Liver (tissue), 9 donors: ENCODE results near the gene CCDC91. TPM values are rescaled to one million over a fixed set of nuclear protein-coding genes. Genes with fewer than 3 reads are reported as not detected.

Experiments
- DNase-seq: peaks from one replicate; pipeline ENCODE4 v3.0.0-alpha.2; 2017; ENCODE audit warnings: low spot score
- H3K27ac ChIP-seq, 2 donors: one replicate each; pipeline ENCODE4 v1.7.0; 2013; ENCODE audit warnings: inconsistent platforms in 2 of 2, low read length in 2 of 2, control low read depth in 1 of 2, low read depth in 1 of 2, mild to moderate bottlenecking in 1 of 2
- H3K27me3 ChIP-seq, 4 donors: one replicate each; pipeline versions ENCODE4 v1.6.1 to v1.7.0; 2013; ENCODE audit warnings: low read length in 3 of 4, inconsistent platforms in 1 of 4, mild to moderate bottlenecking in 1 of 4, moderate library complexity in 1 of 4; ENCODE audit not compliant: control insufficient read depth in 4 of 4, insufficient read depth in 4 of 4
- H3K36me3 ChIP-seq, 4 donors: one replicate each; pipeline versions ENCODE4 v1.6.1 to v1.7.0; 2013; ENCODE audit warnings: low read length in 3 of 4, mild to moderate bottlenecking in 3 of 4, low read depth in 1 of 4, moderate library complexity in 1 of 4; ENCODE audit not compliant: control insufficient read depth in 4 of 4, insufficient read depth in 3 of 4
- H3K4me1 ChIP-seq, 4 donors: one replicate each; pipeline versions ENCODE4 v1.6.1 to v1.7.0; 2013; ENCODE audit warnings: low read length in 3 of 4, mild to moderate bottlenecking in 3 of 4, moderate library complexity in 1 of 4; ENCODE audit not compliant: control insufficient read depth in 4 of 4, insufficient read depth in 4 of 4
- H3K4me3 ChIP-seq, 3 donors: one replicate each; pipeline versions ENCODE4 v1.6.1 to v1.7.0; 2013; ENCODE audit warnings: low read length in 3 of 3, control low read depth in 1 of 3, low read depth in 1 of 3, mild to moderate bottlenecking in 1 of 3
- H3K9ac ChIP-seq, 2 donors: one replicate each; pipeline ENCODE4 v1.7.0; 2013; ENCODE audit warnings: low read length in 2 of 2, mild to moderate bottlenecking in 2 of 2, moderate library complexity in 2 of 2, control low read depth in 1 of 2, low read depth in 1 of 2
- H3K9me3 ChIP-seq, 4 donors: one replicate each; pipeline versions ENCODE4 v1.6.1 to v1.7.0; 2013; ENCODE audit warnings: low read length in 3 of 4; ENCODE audit not compliant: control insufficient read depth in 4 of 4
- ATF3 ChIP-seq: IDR thresholded peaks from 2 replicates; pipeline ENCODE4 v1.6.1; 2016; ENCODE audit warnings: antibody characterized with exemption
- EGR1 ChIP-seq, 2 donors: IDR thresholded peaks; 2 replicates each; pipeline ENCODE4 v1.6.1; 2016 to 2018; ENCODE audit warnings: antibody characterized with exemption in 2 of 2, low read depth in 2 of 2
- FOXA1 ChIP-seq: IDR thresholded peaks from 2 replicates; pipeline ENCODE4 v1.6.1; 2016; ENCODE audit warnings: antibody characterized with exemption
- GABPA ChIP-seq, 2 donors: IDR thresholded peaks in 1 of 2; conservative IDR thresholded peaks in 1 of 2; 2 replicates each; pipeline ENCODE4 v1.6.1; 2016; ENCODE audit warnings: antibody characterized with exemption in 2 of 2, mild to moderate bottlenecking in 1 of 2, moderate library complexity in 1 of 2
- HNF4A ChIP-seq, 2 donors: conservative IDR thresholded peaks; 2 replicates each; pipeline ENCODE4 v1.6.1; 2016; ENCODE audit warnings: antibody characterized with exemption in 2 of 2, mild to moderate bottlenecking in 2 of 2
- HNF4G ChIP-seq: IDR thresholded peaks from 2 replicates; pipeline ENCODE4 v1.6.1; 2016; ENCODE audit warnings: antibody characterized with exemption
- JUND ChIP-seq, 2 donors: IDR thresholded peaks; 2 replicates each; pipeline ENCODE4 v1.6.1; 2016; ENCODE audit warnings: antibody characterized with exemption in 2 of 2
- NR2F2 ChIP-seq: IDR thresholded peaks from 2 replicates; pipeline ENCODE4 v1.6.1; 2016; ENCODE audit warnings: antibody characterized with exemption
- RAD21 ChIP-seq, 2 donors: IDR thresholded peaks; 2 replicates each; pipeline ENCODE4 v1.6.1; 2016; ENCODE audit warnings: antibody characterized with exemption in 2 of 2, mild to moderate bottlenecking in 2 of 2
- RXRA ChIP-seq, 2 donors: IDR thresholded peaks; 2 replicates each; pipeline ENCODE4 v1.6.1; 2017 to 2018; ENCODE audit warnings: antibody characterized with exemption in 2 of 2, mild to moderate bottlenecking in 1 of 2
- SP1 ChIP-seq: IDR thresholded peaks from 2 replicates; pipeline ENCODE4 v1.6.1; 2018; ENCODE audit warnings: antibody characterized with exemption, mild to moderate bottlenecking
- TAF1 ChIP-seq: conservative IDR thresholded peaks from 2 replicates; pipeline ENCODE4 v1.6.1; 2016; ENCODE audit warnings: antibody characterized with exemption, mild to moderate bottlenecking
- YY1 ChIP-seq: IDR thresholded peaks from 2 replicates; pipeline ENCODE4 v1.6.1; 2016; ENCODE audit warnings: antibody characterized with exemption, mild to moderate bottlenecking
- polyA plus RNA-seq, 2 donors: library from polyadenylated mRNA; stranded (reverse) in 1 of 2; unstranded in 1 of 2; fragments of 200-250 nt in 1 of 2; fragments of >200 nt in 1 of 2; fragmentation: Nextera tagmentation in 1 of 2; extraction: Ambion mirVana in 1 of 2; gene quantifications; one replicate each; pipeline versions ENCODE4 v1.2.1 to v1.2.3, GENCODE V29; 2013 to 2015
- total RNA-seq, 2 donors: library from RNA; depleted of rRNA; stranded (reverse); fragments of >200 nt; gene quantifications; one replicate each; pipeline ENCODE4 v1.2.3, GENCODE V29; 2014
- TF ChIP-seq, protein P1 (sequence below): IDR thresholded peaks from 2 replicates; pipeline ENCODE4 v1.6.1; 2016; ENCODE audit warnings: antibody characterized with exemption
- TF ChIP-seq, protein P2 (sequence below): IDR thresholded peaks from 2 replicates; pipeline ENCODE4 v1.6.1; 2016; ENCODE audit warnings: antibody characterized with exemption, mild to moderate bottlenecking
- TF ChIP-seq, protein P3 (sequence below): IDR thresholded peaks from 2 replicates; pipeline ENCODE4 v1.6.1; 2016; ENCODE audit warnings: antibody characterized with exemption
- TF ChIP-seq, protein P4 (sequence below): fragments of 150-350 bp; IDR thresholded peaks from 2 replicates; pipeline ENCODE4 v1.5.1; 2017; ENCODE audit warnings: improper control_type of control experiment, low read depth, low read length; ENCODE audit not compliant: missing input control
- donor health status: healthy.
- donor health status: healthy.
- donor health status: healthy.
- donor health status: healthy.
- donor health status: healthy.

CCDC91 gene
- total and polyA plus RNA-seq, 4 donors, result 8.4 to 29.0 (median 15.1) TPM

GRCh38 chr12:28374556-28374955 lies 184.3 kb downstream of the CCDC91 start:
- no peak overlapping the region for H3K9ac ChIP-seq
- no peak for TF ChIP-seq HNF4G
- TF ChIP-seq RAD21 (IDR thresholded peaks at IDR 0.05), result no peak
- TF ChIP-seq, protein P1, sequence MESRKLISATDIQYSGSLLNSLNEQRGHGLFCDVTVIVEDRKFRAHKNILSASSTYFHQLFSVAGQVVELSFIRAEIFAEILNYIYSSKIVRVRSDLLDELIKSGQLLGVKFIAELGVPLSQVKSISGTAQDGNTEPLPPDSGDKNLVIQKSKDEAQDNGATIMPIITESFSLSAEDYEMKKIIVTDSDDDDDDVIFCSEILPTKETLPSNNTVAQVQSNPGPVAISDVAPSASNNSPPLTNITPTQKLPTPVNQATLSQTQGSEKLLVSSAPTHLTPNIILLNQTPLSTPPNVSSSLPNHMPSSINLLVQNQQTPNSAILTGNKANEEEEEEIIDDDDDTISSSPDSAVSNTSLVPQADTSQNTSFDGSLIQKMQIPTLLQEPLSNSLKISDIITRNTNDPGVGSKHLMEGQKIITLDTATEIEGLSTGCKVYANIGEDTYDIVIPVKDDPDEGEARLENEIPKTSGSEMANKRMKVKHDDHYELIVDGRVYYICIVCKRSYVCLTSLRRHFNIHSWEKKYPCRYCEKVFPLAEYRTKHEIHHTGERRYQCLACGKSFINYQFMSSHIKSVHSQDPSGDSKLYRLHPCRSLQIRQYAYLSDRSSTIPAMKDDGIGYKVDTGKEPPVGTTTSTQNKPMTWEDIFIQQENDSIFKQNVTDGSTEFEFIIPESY, result no peak
- TF ChIP-seq SP1, result no peak
- TF ChIP-seq NR2F2, result no peak
- TF ChIP-seq, protein P2, sequence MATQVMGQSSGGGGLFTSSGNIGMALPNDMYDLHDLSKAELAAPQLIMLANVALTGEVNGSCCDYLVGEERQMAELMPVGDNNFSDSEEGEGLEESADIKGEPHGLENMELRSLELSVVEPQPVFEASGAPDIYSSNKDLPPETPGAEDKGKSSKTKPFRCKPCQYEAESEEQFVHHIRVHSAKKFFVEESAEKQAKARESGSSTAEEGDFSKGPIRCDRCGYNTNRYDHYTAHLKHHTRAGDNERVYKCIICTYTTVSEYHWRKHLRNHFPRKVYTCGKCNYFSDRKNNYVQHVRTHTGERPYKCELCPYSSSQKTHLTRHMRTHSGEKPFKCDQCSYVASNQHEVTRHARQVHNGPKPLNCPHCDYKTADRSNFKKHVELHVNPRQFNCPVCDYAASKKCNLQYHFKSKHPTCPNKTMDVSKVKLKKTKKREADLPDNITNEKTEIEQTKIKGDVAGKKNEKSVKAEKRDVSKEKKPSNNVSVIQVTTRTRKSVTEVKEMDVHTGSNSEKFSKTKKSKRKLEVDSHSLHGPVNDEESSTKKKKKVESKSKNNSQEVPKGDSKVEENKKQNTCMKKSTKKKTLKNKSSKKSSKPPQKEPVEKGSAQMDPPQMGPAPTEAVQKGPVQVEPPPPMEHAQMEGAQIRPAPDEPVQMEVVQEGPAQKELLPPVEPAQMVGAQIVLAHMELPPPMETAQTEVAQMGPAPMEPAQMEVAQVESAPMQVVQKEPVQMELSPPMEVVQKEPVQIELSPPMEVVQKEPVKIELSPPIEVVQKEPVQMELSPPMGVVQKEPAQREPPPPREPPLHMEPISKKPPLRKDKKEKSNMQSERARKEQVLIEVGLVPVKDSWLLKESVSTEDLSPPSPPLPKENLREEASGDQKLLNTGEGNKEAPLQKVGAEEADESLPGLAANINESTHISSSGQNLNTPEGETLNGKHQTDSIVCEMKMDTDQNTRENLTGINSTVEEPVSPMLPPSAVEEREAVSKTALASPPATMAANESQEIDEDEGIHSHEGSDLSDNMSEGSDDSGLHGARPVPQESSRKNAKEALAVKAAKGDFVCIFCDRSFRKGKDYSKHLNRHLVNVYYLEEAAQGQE, result no peak
- no peak for TF ChIP-seq TAF1
- no peak for TF ChIP-seq GABPA (IDR thresholded peaks at IDR 0.05 in 1 of 2, conservative IDR thresholded peaks at IDR 0.05 in 1 of 2)
- TF ChIP-seq, protein P3, sequence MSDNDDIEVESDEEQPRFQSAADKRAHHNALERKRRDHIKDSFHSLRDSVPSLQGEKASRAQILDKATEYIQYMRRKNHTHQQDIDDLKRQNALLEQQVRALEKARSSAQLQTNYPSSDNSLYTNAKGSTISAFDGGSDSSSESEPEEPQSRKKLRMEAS, result no peak
- no peak for TF ChIP-seq RXRA (IDR thresholded peaks at IDR 0.05)
- no peak for TF ChIP-seq EGR1 (IDR thresholded peaks at IDR 0.05; ENCODE audit: low read depth in 2 of 2)
- no peak for TF ChIP-seq ATF3
- no peak for TF ChIP-seq HNF4A (conservative IDR thresholded peaks at IDR 0.05)
- no peak for TF ChIP-seq JUND (IDR thresholded peaks at IDR 0.05)
- H3K4me1 ChIP-seq, result no peaks in the 10 kb centered on the region
- no peak overlapping the region for H3K4me3 ChIP-seq
- peaks cover 0 to 10% (median 4%) of the 10 kb centered on the region in 4 donors for H3K36me3 ChIP-seq
- no peak for DNase-seq
- peaks cover 2 to 14% (median 7%) of the 10 kb centered on the region in 4 donors for H3K9me3 ChIP-seq
- no peaks in the 10 kb centered on the region for H3K27me3 ChIP-seq
- H3K27ac ChIP-seq, result no peak overlapping the region

- H3K27me3 ChIP-seq, result no peaks in the 10 kb centered on the region
- H3K27ac ChIP-seq, result no peak overlapping the region
- TF ChIP-seq RXRA (IDR thresholded peaks at IDR 0.05), result no peak
- TF ChIP-seq GABPA (IDR thresholded peaks at IDR 0.05 in 1 of 2, conservative IDR thresholded peaks at IDR 0.05 in 1 of 2), result no peak
- TF ChIP-seq YY1, result no peak
- TF ChIP-seq, protein P3, result no peak
- TF ChIP-seq JUND (IDR thresholded peaks at IDR 0.05), result no peak
- TF ChIP-seq TAF1, result no peak
- TF ChIP-seq, protein P2, result no peak
- no peak for TF ChIP-seq ATF3
- TF ChIP-seq SP1, result no peak
- TF ChIP-seq FOXA1, result no peak
- TF ChIP-seq, protein P4, sequence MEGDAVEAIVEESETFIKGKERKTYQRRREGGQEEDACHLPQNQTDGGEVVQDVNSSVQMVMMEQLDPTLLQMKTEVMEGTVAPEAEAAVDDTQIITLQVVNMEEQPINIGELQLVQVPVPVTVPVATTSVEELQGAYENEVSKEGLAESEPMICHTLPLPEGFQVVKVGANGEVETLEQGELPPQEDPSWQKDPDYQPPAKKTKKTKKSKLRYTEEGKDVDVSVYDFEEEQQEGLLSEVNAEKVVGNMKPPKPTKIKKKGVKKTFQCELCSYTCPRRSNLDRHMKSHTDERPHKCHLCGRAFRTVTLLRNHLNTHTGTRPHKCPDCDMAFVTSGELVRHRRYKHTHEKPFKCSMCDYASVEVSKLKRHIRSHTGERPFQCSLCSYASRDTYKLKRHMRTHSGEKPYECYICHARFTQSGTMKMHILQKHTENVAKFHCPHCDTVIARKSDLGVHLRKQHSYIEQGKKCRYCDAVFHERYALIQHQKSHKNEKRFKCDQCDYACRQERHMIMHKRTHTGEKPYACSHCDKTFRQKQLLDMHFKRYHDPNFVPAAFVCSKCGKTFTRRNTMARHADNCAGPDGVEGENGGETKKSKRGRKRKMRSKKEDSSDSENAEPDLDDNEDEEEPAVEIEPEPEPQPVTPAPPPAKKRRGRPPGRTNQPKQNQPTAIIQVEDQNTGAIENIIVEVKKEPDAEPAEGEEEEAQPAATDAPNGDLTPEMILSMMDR, result no peak
- no peaks in the 10 kb centered on the region for H3K36me3 ChIP-seq
- H3K4me3 ChIP-seq, result no peak overlapping the region
- no peaks in the 10 kb centered on the region for H3K4me1 ChIP-seq
- no peaks in the 10 kb centered on the region for H3K9me3 ChIP-seq
- H3K9ac ChIP-seq, result no peak overlapping the region
- DNase-seq, result no peak
Observed at GRCh38 chr12:28378736-28379135, 188.5 kb downstream of the CCDC91 start.
